GM19438 (cell line): ENCODE results near the gene TDRD1.

Experiments used
- ATAC-seq: cut with Tn5 transposase; IDR thresholded peaks from one replicate; pipeline ENCODE4 v1.9.1; 2021; ENCODE audit warnings: low read depth; ENCODE audit not compliant: unreplicated experiment

The TDRD1 gene

GRCh38 chr10:114260366-114260765 is 81.2 kb downstream of the TDRD1 start:
- ATAC-seq = no peak

GRCh38 chr10:114261076-114261475 is 81.9 kb downstream of the TDRD1 start:
- no peak for ATAC-seq

- ATAC-seq = no peak
Observed at GRCh38 chr10:114262496-114262895, 83.3 kb downstream of the TDRD1 start.

GRCh38 chr10:114265392-114266053 is 86.4 kb downstream of the TDRD1 start:
- ATAC-seq = no peak

GRCh38 chr10:114266521-114266920 is 87.4 kb downstream of the TDRD1 start:
- ATAC-seq = no peak

- no peak for ATAC-seq
Observed at GRCh38 chr10:114271075-114271778, 92.1 kb downstream of the TDRD1 start.

GRCh38 chr10:114271779-114272167 is 92.6 kb downstream of the TDRD1 start:
- ATAC-seq = no peak

- no peak for ATAC-seq
Observed at GRCh38 chr10:114272696-114273095, 93.5 kb downstream of the TDRD1 start.

GRCh38 chr10:114273910-114274309 is 94.8 kb downstream of the TDRD1 start:
- ATAC-seq = no peak

GRCh38 chr10:114274616-114275453 is 95.7 kb downstream of the TDRD1 start:
- ATAC-seq = no peak

- ATAC-seq = no peak
Observed at GRCh38 chr10:114276066-114276465, 96.9 kb downstream of the TDRD1 start.

GRCh38 chr10:114276671-114277070 is 97.5 kb downstream of the TDRD1 start:
- ATAC-seq = no peak

- no peak for ATAC-seq
Observed at GRCh38 chr10:114278140-114278883, 99.2 kb downstream of the TDRD1 start.

- no peak for ATAC-seq
Observed at GRCh38 chr10:114278884-114279191, 99.7 kb downstream of the TDRD1 start.

GRCh38 chr10:114279289-114279688 is 100.1 kb downstream of the TDRD1 start:
- no peak for ATAC-seq

- no peak for ATAC-seq
Observed at GRCh38 chr10:114279901-114280644, 100.9 kb downstream of the TDRD1 start.

GRCh38 chr10:114281006-114281405 is 101.9 kb downstream of the TDRD1 start:
- ATAC-seq = no peak

GRCh38 chr10:114281461-114281860 is 102.3 kb downstream of the TDRD1 start:
- no peak for ATAC-seq
